Spleen (tissue), 7 donors: ENCODE results near the gene IL1RAPL2.

ENCODE experiments used
- POLR2A ChIP-seq, 3 donors: fragments of 450-650 bp; IDR thresholded peaks; one replicate each; pipeline ENCODE4 v1.5.1; 2017; ENCODE audit warnings: antibody characterized with exemption in 3 of 3, mild to moderate bottlenecking in 1 of 3
- POLR2AphosphoS5 ChIP-seq, 3 donors: sonication (generic); formaldehyde crosslinking; IDR thresholded peaks; one replicate each; pipeline ENCODE4 v1.5.1; 2017; ENCODE audit warnings: antibody characterized with exemption in 3 of 3
- TF ChIP-seq, protein P1 (sequence below), 11 experiments: fragments of 200-600 bp in 7 of 11; fragments of 450-650 bp in 4 of 11; sonication (generic) in 4 of 11; IDR thresholded peaks in 8 of 11; conservative IDR thresholded peaks in 3 of 11; 1 replicate in 7 of 11; 2 replicates in 4 of 11; pipeline versions ENCODE4 v1.4.0 to v1.8.0; 2016 to 2021; ENCODE audit warnings: antibody characterized with exemption in 11 of 11, inconsistent platforms in 4 of 11, mild to moderate bottlenecking in 1 of 11
- donor health status: DM: no; HTN: no; CAD: no; lungs with moderate emphysema.
- donor health status: DM: no; HTN: no; CAD: no.
- donor health status: DM: no; HTN: no; CAD: no.

DNA sequence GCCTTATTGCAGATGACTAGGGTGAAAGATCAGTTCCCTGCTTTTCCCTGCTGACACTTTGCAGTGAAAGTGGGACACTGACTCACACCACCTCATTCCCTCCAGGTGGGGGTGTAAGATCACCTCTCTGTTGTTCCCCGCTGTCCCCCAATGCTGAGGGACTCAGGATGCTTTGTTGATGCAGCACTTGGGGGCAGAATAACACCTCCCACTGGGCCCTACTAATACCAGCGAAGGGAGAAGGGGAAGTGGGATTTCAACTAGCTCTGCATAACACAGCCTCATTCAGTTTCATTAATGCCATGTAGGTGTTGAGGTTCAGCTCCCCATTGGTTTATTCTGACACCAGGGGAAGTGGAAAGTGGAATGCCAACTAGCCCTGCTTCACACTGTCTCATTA lies 43.6 kb upstream of the IL1RAPL2 start:
- TF ChIP-seq, protein P1, sequence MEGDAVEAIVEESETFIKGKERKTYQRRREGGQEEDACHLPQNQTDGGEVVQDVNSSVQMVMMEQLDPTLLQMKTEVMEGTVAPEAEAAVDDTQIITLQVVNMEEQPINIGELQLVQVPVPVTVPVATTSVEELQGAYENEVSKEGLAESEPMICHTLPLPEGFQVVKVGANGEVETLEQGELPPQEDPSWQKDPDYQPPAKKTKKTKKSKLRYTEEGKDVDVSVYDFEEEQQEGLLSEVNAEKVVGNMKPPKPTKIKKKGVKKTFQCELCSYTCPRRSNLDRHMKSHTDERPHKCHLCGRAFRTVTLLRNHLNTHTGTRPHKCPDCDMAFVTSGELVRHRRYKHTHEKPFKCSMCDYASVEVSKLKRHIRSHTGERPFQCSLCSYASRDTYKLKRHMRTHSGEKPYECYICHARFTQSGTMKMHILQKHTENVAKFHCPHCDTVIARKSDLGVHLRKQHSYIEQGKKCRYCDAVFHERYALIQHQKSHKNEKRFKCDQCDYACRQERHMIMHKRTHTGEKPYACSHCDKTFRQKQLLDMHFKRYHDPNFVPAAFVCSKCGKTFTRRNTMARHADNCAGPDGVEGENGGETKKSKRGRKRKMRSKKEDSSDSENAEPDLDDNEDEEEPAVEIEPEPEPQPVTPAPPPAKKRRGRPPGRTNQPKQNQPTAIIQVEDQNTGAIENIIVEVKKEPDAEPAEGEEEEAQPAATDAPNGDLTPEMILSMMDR (IDR thresholded peaks at IDR 0.05 in 8 of 11, conservative IDR thresholded peaks at IDR 0.05 in 3 of 11) = no peak
- no peak for TF ChIP-seq POLR2A (IDR thresholded peaks at IDR 0.05)
- TF ChIP-seq POLR2AphosphoS5 (IDR thresholded peaks at IDR 0.05) = no peak
